HG03520 (cell line): Measurements from ENCODE around the gene WSB1.

ENCODE experiments used
- ATAC-seq: cut with Tn5 transposase; IDR thresholded peaks from one replicate; pipeline ENCODE4 v1.9.1; 2021; ENCODE audit warnings: mild to moderate bottlenecking, moderate library complexity; ENCODE audit not compliant: unreplicated experiment

The WSB1 gene

GRCh38 chr17:27333410-27333980 is 39.6 kb downstream of the WSB1 start:
- ATAC-seq: no peak

- ATAC-seq: no peak
Observed at GRCh38 chr17:27336184-27336583, 42.3 kb downstream of the WSB1 start.

GRCh38 chr17:27338536-27338985 is 44.6 kb downstream of the WSB1 start:
- ATAC-seq: no peak

GRCh38 chr17:27339198-27339835 is 45.4 kb downstream of the WSB1 start:
- ATAC-seq: no peak

GRCh38 chr17:27339836-27340550 is 46.1 kb downstream of the WSB1 start:
- no peak for ATAC-seq

- no peak for ATAC-seq
Observed at GRCh38 chr17:27340575-27340974, 46.7 kb downstream of the WSB1 start.

- ATAC-seq: no peak
Observed at GRCh38 chr17:27341041-27341471, 47.1 kb downstream of the WSB1 start.

- no peak for ATAC-seq
Observed at GRCh38 chr17:27342059-27342458, 48.1 kb downstream of the WSB1 start.

- ATAC-seq: no peak
Observed at GRCh38 chr17:27343294-27343693, 49.4 kb downstream of the WSB1 start.

GRCh38 chr17:27343977-27344607 is 50.2 kb downstream of the WSB1 start:
- ATAC-seq: no peak

GRCh38 chr17:27345141-27345904 is 51.4 kb downstream of the WSB1 start:
- ATAC-seq: no peak

- ATAC-seq: no peak
Observed at GRCh38 chr17:27346228-27346899, 52.5 kb downstream of the WSB1 start.

GRCh38 chr17:27348196-27348595 is 54.3 kb downstream of the WSB1 start:
- no peak for ATAC-seq

- ATAC-seq: no peak
Observed at GRCh38 chr17:27349540-27350021, 55.7 kb downstream of the WSB1 start.

GRCh38 chr17:27351759-27352158 is 57.8 kb downstream of the WSB1 start:
- no peak for ATAC-seq

GRCh38 chr17:27352448-27353032 is 58.6 kb downstream of the WSB1 start:
- no peak for ATAC-seq

GRCh38 chr17:27353033-27353460 is 59.1 kb downstream of the WSB1 start:
- no peak for ATAC-seq

GRCh38 chr17:27353461-27354050 is 59.6 kb downstream of the WSB1 start:
- peak; percentile 81 for ATAC-seq

GRCh38 chr17:27354051-27354490 is 60.2 kb downstream of the WSB1 start:
- ATAC-seq: no peak
